Pancreas (tissue), 10 donors: ENCODE results near the gene KRTAP1-1. TPM values are rescaled to one million over a fixed set of nuclear protein-coding genes. Genes with fewer than 3 reads are reported as not detected.

ENCODE experiments used
- ATAC-seq, 4 donors: fragments of 200-7000 bp; cut with Tn5 transposase; one replicate each; pipeline versions ENCODE4 v1.8.0 to v1.9.1; 2020; ENCODE audit warnings: mild to moderate bottlenecking in 4 of 4, moderate library complexity in 4 of 4
- DNase-seq, 6 donors: peaks; one replicate each; pipeline ENCODE4 v3.0.0-alpha.2; 2020
- FAIRE-seq: peaks from 2 replicates; lab custom pipeline; 2012; peaks lifted over from hg19 to GRCh38; lab: Jason Lieb, UNC
- H3K27ac ChIP-seq, 4 donors: fragments of 200-600 bp; sonication (generic); 1 replicate in 3 of 4; 2 replicates in 1 of 4; pipeline versions ENCODE4 v1.5.0 to v1.8.0; 2020
- H3K27me3 ChIP-seq, 4 donors: fragments of 200-600 bp; one replicate each; pipeline ENCODE4 v1.8.0; 2021
- H3K36me3 ChIP-seq, 3 donors: fragments of 200-600 bp; sonication (generic) in 1 of 3; one replicate each; pipeline versions ENCODE4 v1.5.0 to v1.8.0; 2020 to 2021
- H3K4me1 ChIP-seq, 3 donors: fragments of 200-600 bp; one replicate each; pipeline ENCODE4 v1.8.0; 2021
- H3K4me3 ChIP-seq, 4 donors: fragments of 200-600 bp; sonication (generic) in 2 of 4; one replicate each; pipeline versions ENCODE4 v1.5.0 to v1.8.0; 2020 to 2021
- H3K9me3 ChIP-seq, 4 donors: fragments of 200-600 bp; one replicate each; pipeline ENCODE4 v1.8.0; 2021
- WGBS, 2 donors: extraction: QIAGEN DNeasy Blood & Tissue Kit; methylation state at CpG; one replicate each; pipeline ENCODE4 v1.1.7; 2013; 5-methylcytosine and 5-hydroxymethylcytosine counted together
- intact Hi-C, 3 donors: fragments of 100-400 bp; cut with DNase I; formaldehyde crosslinking; loops; one replicate each; pipeline versions ENCODE4 v1.11.1 to v1.14.2; 2022
- polyA plus RNA-seq, 2 donors: library from polyadenylated mRNA; stranded (reverse); fragments of 200-250 nt; gene quantifications; one replicate each; pipeline ENCODE4 v1.2.3, GENCODE V29; 2013
- total RNA-seq, 6 donors: library from RNA; stranded (reverse); fragmentation: NEBNext Ultra II Directional in 4 of 6; extraction: Animal tissue kit (Norgen Biotek cat#: 25700) in 4 of 6; gene quantifications; one replicate each; pipeline versions ENCODE4 v1.2.1 to v1.2.4, GENCODE V29; 2021 to 2023
- TF ChIP-seq, protein P1 (sequence below), 4 donors: fragments of 200-600 bp; sonication (generic) in 3 of 4; IDR thresholded peaks; one replicate each; pipeline versions ENCODE4 v1.5.0 to v1.8.0; 2021; ENCODE audit warnings: antibody characterized with exemption in 4 of 4
- donor health status: healthy with polysubstance abuse.
- donor health status: DM: no; HTN: no; CAD: no; lungs with moderate emphysema.
- donor health status: DM: no; HTN: no; CAD: no.
- donor health status: control.
- donor health status: control.
- donor health status: Bipolar disorder and iron deficiency.
- donor health status: DM: yes; HTN: yes; CAD: no.
- donor health status: DM: no; HTN: no; CAD: no.
- donor health status: DM: no; HTN: no; CAD: no.
- donor health status: DM: yes; HTN: yes; CAD: no.

The KRTAP1-1 gene
- total and polyA plus RNA-seq, 8 donors: 0.16 to 0.68 (median 0.39) TPM; not detected in 4

DNA sequence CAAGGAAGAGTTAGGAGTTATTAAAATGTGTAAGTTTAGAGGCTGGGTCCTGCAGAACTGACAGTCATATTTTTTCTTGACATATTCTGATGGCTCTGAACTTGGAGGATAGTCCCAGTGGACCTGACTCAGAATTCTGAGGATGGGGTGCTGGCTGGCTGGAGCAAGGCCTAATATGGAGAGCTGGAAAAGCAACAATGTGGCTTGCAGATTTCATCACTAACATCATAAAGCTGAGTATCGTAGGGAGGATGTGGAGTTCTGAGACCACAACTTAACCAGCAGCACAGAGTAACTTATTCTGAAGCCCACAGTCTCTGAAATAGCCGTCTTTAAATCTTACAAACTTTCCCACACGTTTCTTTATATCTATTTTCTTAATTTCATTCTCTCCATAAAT lies 16.6 kb downstream of the KRTAP1-1 start:
- FAIRE-seq (no peak), ATAC-seq (no peak), DNase-seq (no peak)
- WGBS, 2 donors: 58 to 70% methylated on average over 3 of the region's 3 CpGs
- H3K4me1 ChIP-seq: no peaks in the 10 kb centered on the region
- TF ChIP-seq, protein P1, sequence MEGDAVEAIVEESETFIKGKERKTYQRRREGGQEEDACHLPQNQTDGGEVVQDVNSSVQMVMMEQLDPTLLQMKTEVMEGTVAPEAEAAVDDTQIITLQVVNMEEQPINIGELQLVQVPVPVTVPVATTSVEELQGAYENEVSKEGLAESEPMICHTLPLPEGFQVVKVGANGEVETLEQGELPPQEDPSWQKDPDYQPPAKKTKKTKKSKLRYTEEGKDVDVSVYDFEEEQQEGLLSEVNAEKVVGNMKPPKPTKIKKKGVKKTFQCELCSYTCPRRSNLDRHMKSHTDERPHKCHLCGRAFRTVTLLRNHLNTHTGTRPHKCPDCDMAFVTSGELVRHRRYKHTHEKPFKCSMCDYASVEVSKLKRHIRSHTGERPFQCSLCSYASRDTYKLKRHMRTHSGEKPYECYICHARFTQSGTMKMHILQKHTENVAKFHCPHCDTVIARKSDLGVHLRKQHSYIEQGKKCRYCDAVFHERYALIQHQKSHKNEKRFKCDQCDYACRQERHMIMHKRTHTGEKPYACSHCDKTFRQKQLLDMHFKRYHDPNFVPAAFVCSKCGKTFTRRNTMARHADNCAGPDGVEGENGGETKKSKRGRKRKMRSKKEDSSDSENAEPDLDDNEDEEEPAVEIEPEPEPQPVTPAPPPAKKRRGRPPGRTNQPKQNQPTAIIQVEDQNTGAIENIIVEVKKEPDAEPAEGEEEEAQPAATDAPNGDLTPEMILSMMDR (IDR thresholded peaks at IDR 0.05): no peak
- no peaks in the 10 kb centered on the region for H3K9me3 ChIP-seq
- H3K4me3 ChIP-seq: no peak overlapping the region
- intact Hi-C loops: no loop called here
- no peaks in the 10 kb centered on the region for H3K36me3 ChIP-seq
- no peak overlapping the region for H3K27ac ChIP-seq
- H3K27me3 ChIP-seq: no peaks in the 10 kb centered on the region

GRCh38 chr17:41020336-41020735 lies 20.9 kb downstream of the KRTAP1-1 start:
- no peak for FAIRE-seq
- no peak for DNase-seq
- Histone ChIP-seq H3K36me3 (no peaks in the 10 kb centered on the region), H3K4me3 (no peak overlapping the region), H3K27ac (no peak overlapping the region), H3K9me3 (no peaks in the 10 kb centered on the region), H3K4me1 (no peaks in the 10 kb centered on the region), H3K27me3 (peaks cover 0 to 4% (median 0%) of the 10 kb centered on the region in 4 donors)
- intact Hi-C loops: no loop called here
- ATAC-seq: no peak
- TF ChIP-seq, protein P1 (IDR thresholded peaks at IDR 0.05): no peak

- Histone ChIP-seq H3K36me3 (no peaks in the 10 kb centered on the region), H3K9me3 (no peaks in the 10 kb centered on the region), H3K27me3 (peaks cover 0 to 4% (median 0%) of the 10 kb centered on the region in 4 donors), H3K4me3 (no peak overlapping the region), H3K4me1 (no peaks in the 10 kb centered on the region), H3K27ac (no peak overlapping the region)
- ATAC-seq (no peak), FAIRE-seq (no peak), DNase-seq (no peak)
- WGBS, 2 donors: 93 to 94% methylated on average over 3 of the region's 3 CpGs
- TF ChIP-seq, protein P1 (IDR thresholded peaks at IDR 0.05): no peak
- intact Hi-C loops: no loop called here
Observed at GRCh38 chr17:41019415-41019814, 21.8 kb downstream of the KRTAP1-1 start.

DNA sequence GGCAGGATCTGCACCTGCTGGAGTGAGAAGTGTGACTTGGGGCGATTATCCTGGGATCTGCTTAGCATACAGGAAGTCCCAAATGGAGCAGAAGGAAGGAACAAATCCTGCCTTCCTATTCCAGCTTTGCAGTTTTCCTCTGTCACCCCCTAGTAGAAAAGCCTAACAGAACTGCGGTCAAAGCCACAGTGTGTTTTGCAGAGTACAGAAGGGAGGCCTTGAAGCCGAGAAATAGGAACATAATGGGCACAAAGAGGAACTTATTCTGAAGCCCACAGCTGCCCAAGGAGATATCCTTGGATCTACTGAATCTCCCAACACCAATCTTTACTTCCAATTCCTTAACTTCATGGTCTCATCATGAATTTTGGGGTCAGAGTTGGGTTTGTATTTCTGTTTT lies 22.7 kb downstream of the KRTAP1-1 start:
- H3K27ac ChIP-seq: no peak overlapping the region
- H3K4me3 ChIP-seq: no peak overlapping the region
- TF ChIP-seq, protein P1 (IDR thresholded peaks at IDR 0.05): no peak
- ATAC-seq (no peak), DNase-seq (no peak), FAIRE-seq (no peak)
- H3K4me1 ChIP-seq: no peaks in the 10 kb centered on the region
- peaks cover 0 to 4% (median 0%) of the 10 kb centered on the region in 4 donors for H3K27me3 ChIP-seq
- 83 to 84% methylated on average over 3 of the region's 3 CpGs for WGBS, 2 donors
- H3K9me3 ChIP-seq: no peaks in the 10 kb centered on the region
- H3K36me3 ChIP-seq: no peaks in the 10 kb centered on the region
- intact Hi-C loops: no loop called here

DNA sequence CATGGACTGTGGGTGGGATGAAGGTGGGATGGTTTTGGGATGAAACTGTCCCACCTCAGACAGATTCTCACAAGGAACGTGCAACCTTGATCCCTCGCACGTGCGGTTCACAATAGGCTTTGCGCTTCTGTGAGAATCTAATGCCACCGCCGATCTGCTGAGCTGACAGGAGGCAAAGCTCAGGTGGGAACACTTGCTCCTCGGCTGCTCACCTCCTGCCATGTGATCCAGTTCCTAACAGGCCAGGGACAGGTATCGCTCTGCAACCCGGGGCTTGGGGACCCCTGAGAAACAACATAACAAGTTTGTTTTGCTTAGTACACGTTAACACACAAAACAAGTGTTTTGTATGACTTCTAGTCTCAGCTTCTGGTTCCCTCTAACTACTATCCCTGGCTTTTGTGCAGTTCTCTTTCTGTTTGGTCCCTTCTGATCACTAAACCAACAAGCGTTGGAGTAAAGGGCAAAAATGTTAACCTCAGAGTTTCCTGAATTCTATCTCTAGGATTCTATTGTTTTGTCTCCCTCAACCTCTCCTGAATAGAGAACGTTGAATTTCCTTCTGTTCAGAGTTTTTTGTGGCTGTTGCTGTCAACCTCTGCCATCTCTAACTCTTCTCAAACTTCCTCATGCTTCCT lies 24.6 kb downstream of the KRTAP1-1 start:
- peaks cover 0 to 4% (median 0%) of the 10 kb centered on the region in 4 donors for H3K27me3 ChIP-seq
- 67 to 70% methylated on average over 13 of the region's 13 CpGs for WGBS, 2 donors
- no peak for ATAC-seq
- TF ChIP-seq, protein P1 (IDR thresholded peaks at IDR 0.05): no peak
- no peak for FAIRE-seq
- intact Hi-C loops: no loop called here
- H3K4me1 ChIP-seq: no peaks in the 10 kb centered on the region
- no peak for DNase-seq
- H3K36me3 ChIP-seq: no peaks in the 10 kb centered on the region
- H3K4me3 ChIP-seq: no peak overlapping the region
- no peak overlapping the region for H3K27ac ChIP-seq
- H3K9me3 ChIP-seq: no peaks in the 10 kb centered on the region
